22Rv1 (cell line): ENCODE results near the gene ACVR1B.

Experiments used
- CTCF ChIP-seq: fragments of 450-650 bp; IDR thresholded peaks from 2 replicates; pipeline ENCODE4 v1.5.1; 2017; ENCODE audit warnings: mild to moderate bottlenecking
- ZFX ChIP-seq: fragments of 450-650 bp; IDR thresholded peaks from 2 replicates; pipeline ENCODE4 v1.6.1; 2017; ENCODE audit warnings: antibody characterized with exemption, borderline replicate concordance

DNA sequence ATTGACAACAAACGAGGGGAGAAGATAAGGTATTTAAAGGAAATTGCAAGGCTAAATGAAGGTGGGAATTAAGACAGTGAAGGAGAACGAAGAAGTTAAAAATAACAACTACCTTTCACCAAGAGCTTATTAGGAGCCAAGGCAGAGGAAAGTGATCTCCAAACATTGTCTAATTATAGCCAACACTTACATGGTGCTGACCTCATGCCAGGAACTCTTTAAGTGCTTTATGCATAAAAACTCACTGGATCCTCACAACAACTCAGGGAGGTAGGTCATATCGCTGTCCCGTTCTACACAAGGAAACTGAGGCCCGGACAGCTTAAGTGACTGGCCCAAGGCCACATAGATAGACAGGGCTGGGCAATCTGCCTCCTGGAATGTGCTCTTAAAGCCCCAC is 74.8 kb downstream of the ACVR1B start:
- TF ChIP-seq CTCF, result no peak
- TF ChIP-seq ZFX, result no peak
